ENCODE measurements around the gene SLC9A1. TPM values are rescaled to one million over a fixed set of nuclear protein-coding genes. Genes with fewer than 3 reads are reported as not detected.

SLC9A1 gene
- total RNA-seq, 1 donor from 2014 or later: 1.8 TPM

DNA sequence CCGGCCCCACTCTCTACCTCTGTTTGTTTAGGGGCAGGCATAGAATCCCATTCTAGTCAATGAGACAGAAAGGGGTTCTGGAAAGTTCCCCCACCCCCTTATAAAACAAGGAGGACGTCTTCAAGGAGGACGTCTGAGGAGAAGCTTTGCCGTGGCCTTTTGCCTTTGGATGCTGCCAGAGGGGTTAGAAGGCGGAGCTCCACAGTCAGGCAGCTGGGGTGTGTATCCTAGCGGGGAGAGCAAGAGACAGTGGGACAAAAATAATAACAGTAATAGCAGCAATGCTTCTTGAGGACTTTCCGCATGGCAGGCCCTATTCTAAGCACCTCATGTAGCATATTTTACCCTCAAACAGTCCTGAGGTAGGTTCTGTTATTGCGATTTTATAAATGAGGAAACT, 94.0 kb downstream of the SLC9A1 start:
- Mint-ChIP-seq H3K27ac (no peak overlapping the region), H3K36me3 (no peaks in the 10 kb centered on the region), H3K4me3 (no peak overlapping the region), H3K9me3 (no peaks in the 10 kb centered on the region), H3K4me1 (peaks cover 38% of the 10 kb centered on the region), H3K27me3 (ENCODE audit: insufficient read depth, low read depth) (peaks cover 2% of the 10 kb centered on the region)
- Histone ChIP-seq H4K20me1 (ENCODE audit: low read depth) (no peaks in the 10 kb centered on the region), H3K9me3 (ENCODE audit: low read depth) (no peaks in the 10 kb centered on the region), H3K36me3 (no peaks in the 10 kb centered on the region), H3K4me1 (peaks cover 26% of the 10 kb centered on the region), H3K27me3 (no peaks in the 10 kb centered on the region), H3K4me3 (no peak overlapping the region), H3K9ac (no peak overlapping the region), H3K79me2 (ENCODE audit: low read depth) (no peaks in the 10 kb centered on the region), H3F3A (ENCODE audit: low read depth) (peaks cover 26% of the 10 kb centered on the region), H2AFZ (replicated peaks) (no peak overlapping the region), H3K4me2 (no peak overlapping the region), H3K27ac (no peak overlapping the region)
- DNase-seq (ENCODE audit: low spot score): no peak
- TF ChIP-seq EZH2phosphoT487 (IDR thresholded peaks at IDR 0.05) (no peak), EZH2 (IDR thresholded peaks at IDR 0.05) (no peak)
- TF ChIP-seq, protein P1, sequence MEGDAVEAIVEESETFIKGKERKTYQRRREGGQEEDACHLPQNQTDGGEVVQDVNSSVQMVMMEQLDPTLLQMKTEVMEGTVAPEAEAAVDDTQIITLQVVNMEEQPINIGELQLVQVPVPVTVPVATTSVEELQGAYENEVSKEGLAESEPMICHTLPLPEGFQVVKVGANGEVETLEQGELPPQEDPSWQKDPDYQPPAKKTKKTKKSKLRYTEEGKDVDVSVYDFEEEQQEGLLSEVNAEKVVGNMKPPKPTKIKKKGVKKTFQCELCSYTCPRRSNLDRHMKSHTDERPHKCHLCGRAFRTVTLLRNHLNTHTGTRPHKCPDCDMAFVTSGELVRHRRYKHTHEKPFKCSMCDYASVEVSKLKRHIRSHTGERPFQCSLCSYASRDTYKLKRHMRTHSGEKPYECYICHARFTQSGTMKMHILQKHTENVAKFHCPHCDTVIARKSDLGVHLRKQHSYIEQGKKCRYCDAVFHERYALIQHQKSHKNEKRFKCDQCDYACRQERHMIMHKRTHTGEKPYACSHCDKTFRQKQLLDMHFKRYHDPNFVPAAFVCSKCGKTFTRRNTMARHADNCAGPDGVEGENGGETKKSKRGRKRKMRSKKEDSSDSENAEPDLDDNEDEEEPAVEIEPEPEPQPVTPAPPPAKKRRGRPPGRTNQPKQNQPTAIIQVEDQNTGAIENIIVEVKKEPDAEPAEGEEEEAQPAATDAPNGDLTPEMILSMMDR (IDR thresholded peaks at IDR 0.05): no peak

DNA sequence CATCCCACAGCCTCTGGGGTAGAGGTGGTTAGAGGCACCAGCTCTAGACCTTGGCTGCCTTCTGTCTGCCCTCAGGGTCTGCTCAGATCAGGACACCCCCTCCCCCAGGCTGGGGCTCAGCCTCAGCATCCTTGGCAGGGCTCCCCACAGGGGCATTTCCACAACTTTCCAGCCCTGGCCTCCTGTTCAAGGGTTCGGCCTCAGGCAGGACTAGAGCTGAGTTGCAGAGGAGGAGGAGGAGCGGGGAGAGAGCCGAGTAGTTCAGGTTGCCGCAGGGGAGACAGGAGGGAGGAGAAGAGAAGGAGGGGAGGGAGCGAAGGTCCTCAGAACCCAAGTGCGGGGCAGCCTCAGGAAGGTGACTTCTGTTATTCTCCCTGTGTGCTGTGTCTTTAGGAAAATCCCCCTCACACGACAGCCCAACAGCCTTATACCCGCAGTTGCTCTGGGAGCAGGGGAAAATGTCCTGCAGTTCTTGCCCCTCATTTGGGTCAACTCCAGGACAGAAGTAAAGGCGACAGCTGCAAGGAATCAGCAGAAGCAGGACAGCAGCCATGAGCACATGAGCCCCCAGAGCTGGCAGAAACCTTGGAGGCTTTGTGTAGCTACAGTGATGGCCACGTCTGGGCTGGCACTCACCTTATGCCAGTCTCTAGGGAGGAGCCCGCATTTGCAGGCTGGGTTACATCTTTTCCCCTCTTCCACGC, 95.8 kb downstream of the SLC9A1 start:
- Histone ChIP-seq H3K27ac (no peak overlapping the region), H3K27me3 (no peaks in the 10 kb centered on the region), H3K4me3 (no peak overlapping the region), H3F3A (ENCODE audit: low read depth) (peaks cover 26% of the 10 kb centered on the region), H3K79me2 (ENCODE audit: low read depth) (no peaks in the 10 kb centered on the region), H3K36me3 (no peaks in the 10 kb centered on the region), H3K4me2 (peak overlapping the region; percentile 69), H3K9ac (no peak overlapping the region), H3K4me1 (peaks cover 26% of the 10 kb centered on the region), H3K9me3 (ENCODE audit: low read depth) (no peaks in the 10 kb centered on the region), H4K20me1 (ENCODE audit: low read depth) (no peaks in the 10 kb centered on the region), H2AFZ (replicated peaks) (peak overlapping the region; percentile 96)
- Mint-ChIP-seq H3K27ac (peak overlapping the region; percentile 63), H3K9me3 (no peaks in the 10 kb centered on the region), H3K4me3 (peak overlapping the region; percentile 24), H3K4me1 (peaks cover 38% of the 10 kb centered on the region), H3K27me3 (ENCODE audit: insufficient read depth, low read depth) (peaks cover 4% of the 10 kb centered on the region), H3K36me3 (no peaks in the 10 kb centered on the region)
- peak; percentile 10 for DNase-seq (ENCODE audit: low spot score)
- no peak for TF ChIP-seq EZH2 (IDR thresholded peaks at IDR 0.05)
- TF ChIP-seq, protein P1 (IDR thresholded peaks at IDR 0.05): no peak
- TF ChIP-seq EZH2phosphoT487 (IDR thresholded peaks at IDR 0.05): no peak

DNA sequence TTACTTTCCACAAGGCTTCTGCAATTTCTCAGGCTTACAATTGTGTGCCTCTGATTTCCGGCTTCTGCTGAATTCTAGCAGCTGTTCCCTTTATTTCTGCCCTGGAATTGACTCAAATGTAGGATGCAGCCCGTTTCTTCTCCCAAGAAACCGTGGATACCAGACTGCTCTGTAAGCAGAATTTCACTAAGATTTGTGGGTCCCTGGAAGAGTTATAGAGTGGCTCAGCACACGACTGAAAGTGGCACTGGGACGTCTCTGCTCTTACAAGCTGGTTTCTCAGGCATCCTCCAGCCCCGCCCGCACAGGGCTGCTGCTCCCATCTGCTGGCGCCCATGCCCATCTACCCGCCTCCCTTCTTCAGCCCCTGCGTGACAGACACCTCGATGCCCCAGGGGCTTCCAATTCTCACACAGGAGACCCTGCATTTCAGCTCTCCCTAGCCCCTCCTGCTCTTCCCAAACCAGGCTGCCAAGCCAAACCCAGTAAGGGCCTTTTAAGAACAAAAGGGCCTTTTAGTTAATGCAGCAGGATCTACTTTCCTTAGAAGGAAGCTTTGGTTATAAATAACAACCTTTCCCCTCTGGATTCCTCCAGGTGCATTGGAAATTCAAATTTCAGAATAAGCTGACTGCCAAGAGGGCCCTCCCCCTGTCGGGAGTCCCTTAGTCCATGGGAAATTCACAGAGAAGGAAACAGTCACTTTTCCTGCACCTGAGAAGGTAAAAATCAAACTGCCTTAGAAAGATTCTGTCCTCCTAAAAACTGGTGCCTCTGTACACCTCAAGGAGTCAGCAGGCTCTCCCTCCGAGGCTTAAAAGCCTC, 96.9 kb downstream of the SLC9A1 start:
- Mint-ChIP-seq H3K9me3 (no peaks in the 10 kb centered on the region), H3K4me1 (peaks cover 38% of the 10 kb centered on the region), H3K4me3 (no peak overlapping the region), H3K36me3 (no peaks in the 10 kb centered on the region), H3K27ac (peak overlapping the region; percentile 39), H3K27me3 (ENCODE audit: insufficient read depth, low read depth) (peaks cover 4% of the 10 kb centered on the region)
- peak overlapping the region; percentile 53 for H3K27ac ChIP-seq
- TF ChIP-seq EZH2 (IDR thresholded peaks at IDR 0.05) (no peak), EZH2phosphoT487 (IDR thresholded peaks at IDR 0.05) (no peak)
- TF ChIP-seq, protein P1 (IDR thresholded peaks at IDR 0.05): no peak
- H4K20me1 ChIP-seq (ENCODE audit: low read depth): no peaks in the 10 kb centered on the region
- no peaks in the 10 kb centered on the region for H3K79me2 ChIP-seq (ENCODE audit: low read depth)
- H3K27me3 ChIP-seq: no peaks in the 10 kb centered on the region
- H3K4me1 ChIP-seq: peaks cover 26% of the 10 kb centered on the region
- no peak overlapping the region for H3K4me3 ChIP-seq
- DNase-seq (ENCODE audit: low spot score): peak; percentile 41
- H3K9ac ChIP-seq: no peak overlapping the region
- H3F3A ChIP-seq (ENCODE audit: low read depth): peaks cover 26% of the 10 kb centered on the region
- H3K9me3 ChIP-seq (ENCODE audit: low read depth): no peaks in the 10 kb centered on the region
- H3K4me2 ChIP-seq: peak overlapping the region; percentile 69
- H3K36me3 ChIP-seq: no peaks in the 10 kb centered on the region
- peak overlapping the region; percentile 96 for H2AFZ ChIP-seq (replicated peaks)

Measured in neural progenitor cell (in vitro differentiated cells).